HepG2 (cell line): ENCODE measurements around the gene TENT4B. TPM values are rescaled to one million over a fixed set of nuclear protein-coding genes. Genes with fewer than 3 reads are reported as not detected.

ENCODE experiments used
- ATAC-seq: fragments of 200-7000 bp; cut with Tn5 transposase; 3 replicates; pipeline ENCODE4 v1.9.1; 2020; ENCODE audit warnings: mild to moderate bottlenecking, moderate library complexity
- BruUV-seq: library from RNA; stranded (reverse); fragments of 400-500 nt; replicated peaks from 2 replicates; lab custom pipeline; 2021; lab: Mats Ljungman, UMichigan
- CTCF ChIA-PET: fragments of 300-600 bp; formaldehyde crosslinking; extraction: SDS; loops from one replicate; lab custom pipeline; 2021; ENCODE audit warnings: low total read pairs, inconsistent platforms, low intra/inter-chr PET ratio; lab: Yijun Ruan, JAX
- POLR2A ChIA-PET: fragments of 350-600 bp; sonication (Branson Sonifier 250); formaldehyde crosslinking; loops from one replicate; lab custom pipeline; 2020; ENCODE audit warnings: antibody characterized with exemption, inconsistent platforms; lab: Yijun Ruan, JAX
- DNase-seq: peaks from one replicate; pipeline ENCODE4 v3.0.0-alpha.2; 2015; ENCODE audit warnings: low spot score
- FAIRE-seq: peaks from 3 replicates; lab custom pipeline; 2011; peaks lifted over from hg19 to GRCh38; lab: Jason Lieb, UNC
- H2AFZ ChIP-seq: one replicate; pipeline ENCODE4 v1.6.1; 2011; ENCODE audit warnings: low read length, inconsistent platforms
- H3K27ac ChIP-seq: fragments of 300-600 bp; 3 replicates; pipeline ENCODE4 v1.8.0; 2011; ENCODE audit warnings: mixed run types, mild to moderate bottlenecking, mixed read lengths, low read length, inconsistent platforms; ENCODE audit not compliant: insufficient read depth; ENCODE audit errors: extremely low read length
- H3K27me3 ChIP-seq, 2 experiments: fragments of 200-600 bp in 1 of 2; 2 replicates in 1 of 2; 3 replicates in 1 of 2; pipeline versions ENCODE4 v1.6.0 to v1.8.0; 2011; ENCODE audit warnings: low read length in 2 of 2, mild to moderate bottlenecking in 2 of 2, moderate library complexity in 2 of 2, inconsistent platforms in 1 of 2; ENCODE audit not compliant: insufficient read depth in 2 of 2, control insufficient read depth in 1 of 2
- H3K36me3 ChIP-seq, 2 experiments: fragments of 200-600 bp in 1 of 2; replicated peaks in 1 of 2; 2 replicates in 1 of 2; 3 replicates in 1 of 2; pipeline versions ENCODE4 v1.5.1 to v1.8.0; 2011; ENCODE audit warnings: low read length in 2 of 2, inconsistent platforms in 1 of 2; ENCODE audit not compliant: insufficient read depth in 2 of 2, control insufficient read depth in 1 of 2
- H3K4me1 ChIP-seq: 2 replicates; pipeline ENCODE4 v1.5.1; 2012; ENCODE audit warnings: low read length, inconsistent platforms; ENCODE audit not compliant: insufficient read depth
- H3K4me2 ChIP-seq: 2 replicates; pipeline ENCODE4 v1.6.0; 2011; ENCODE audit warnings: low read depth, low read length, inconsistent platforms
- H3K4me3 ChIP-seq, 3 experiments: fragments of 200-600 bp in 1 of 3; sonication (generic), shearing (Covaris generic) in 1 of 3; replicated peaks in 1 of 3; 2 replicates each; pipeline ENCODE4 v1.5.1; 2011 to 2016; ENCODE audit warnings: low read length in 3 of 3, inconsistent platforms in 2 of 3, low read depth in 2 of 3, mild to moderate bottlenecking in 2 of 3, control low read depth in 1 of 3, mixed read lengths in 1 of 3; ENCODE audit not compliant: insufficient read depth in 1 of 3
- H3K79me2 ChIP-seq: one replicate; pipeline ENCODE4 v1.6.1; 2011; ENCODE audit warnings: low read length, inconsistent platforms; ENCODE audit not compliant: insufficient read depth
- H3K9ac ChIP-seq: 2 replicates; pipeline ENCODE4 v1.6.0; 2011; ENCODE audit warnings: mild to moderate bottlenecking, low read depth, low read length, inconsistent platforms; ENCODE audit not compliant: insufficient read depth
- H3K9me3 ChIP-seq: 2 replicates; pipeline ENCODE4 v1.5.1; 2012; ENCODE audit warnings: mild to moderate bottlenecking, low read length
- H4K20me1 ChIP-seq: 2 replicates; pipeline ENCODE4 v1.6.0; 2011; ENCODE audit warnings: inconsistent platforms, mild to moderate bottlenecking, low read length, moderate library complexity; ENCODE audit not compliant: insufficient read depth
- ATAD3A ChIP-seq: sonication (generic); formaldehyde crosslinking; IDR thresholded peaks from 2 replicates; pipeline ENCODE4 v1.4.0; 2020; ENCODE audit warnings: missing genetic modification reagents
- CC2D1A ChIP-seq: sonication (generic); formaldehyde crosslinking; IDR thresholded peaks from 2 replicates; pipeline ENCODE4 v1.8.1; 2023; ENCODE audit warnings: mild to moderate bottlenecking, missing genetic modification reagents
- CCAR2 ChIP-seq: fragments of 200-400 bp; formaldehyde crosslinking; optimal IDR thresholded peaks from 2 replicates; pipeline ENCODE3; 2018; ENCODE audit warnings: low read depth, mild to moderate bottlenecking, low read length, moderate library complexity
- FOXK1 ChIP-seq: sonication (generic); formaldehyde crosslinking; IDR thresholded peaks from 2 replicates; pipeline ENCODE4 v1.4.0; 2020; ENCODE audit warnings: low read depth, missing genetic modification reagents, borderline replicate concordance
- MAFF ChIP-seq: IDR thresholded peaks from 2 replicates; pipeline ENCODE4 v1.6.1; 2011; ENCODE audit warnings: low read depth, low read length, improper control_type of control experiment
- PHF8 ChIP-seq: sonication (generic); formaldehyde crosslinking; IDR thresholded peaks from 2 replicates; pipeline ENCODE4 v1.5.0; 2020; ENCODE audit warnings: missing genetic modification reagents
- RFXAP ChIP-seq: sonication (generic); formaldehyde crosslinking; IDR thresholded peaks from 2 replicates; pipeline ENCODE4 v1.4.0; 2020; ENCODE audit warnings: missing genetic modification reagents, borderline replicate concordance
- TBX3 ChIP-seq: fragments of 450-650 bp; IDR thresholded peaks from 2 replicates; pipeline ENCODE4 v1.6.1; 2017; ENCODE audit warnings: antibody characterized with exemption, mild to moderate bottlenecking, inconsistent platforms, borderline replicate concordance
- ZBTB20 ChIP-seq: sonication (generic); formaldehyde crosslinking; IDR thresholded peaks from 2 replicates; pipeline ENCODE4 v1.8.1; 2023; ENCODE audit warnings: missing genetic modification reagents, low read depth, mild to moderate bottlenecking, borderline replicate concordance
- ZFX ChIP-seq: sonication (generic); formaldehyde crosslinking; IDR thresholded peaks from 2 replicates; pipeline ENCODE4 v1.4.0; 2020; ENCODE audit warnings: mild to moderate bottlenecking, low read depth, missing genetic modification reagents, moderate library complexity
- ZMAT3 ChIP-seq: sonication (generic); formaldehyde crosslinking; conservative IDR thresholded peaks from 2 replicates; pipeline ENCODE4 v1.7.0; 2021; ENCODE audit warnings: missing genetic modification reagents
- ZNF33A ChIP-seq: sonication (generic); formaldehyde crosslinking; IDR thresholded peaks from 2 replicates; pipeline ENCODE4 v1.5.1; 2020; ENCODE audit warnings: missing genetic modification reagents, mild to moderate bottlenecking, moderate library complexity, borderline replicate concordance
- ZNF432 ChIP-seq: sonication (generic); formaldehyde crosslinking; IDR thresholded peaks from 2 replicates; pipeline ENCODE4 v1.5.0; 2020; ENCODE audit warnings: missing genetic modification reagents, mild to moderate bottlenecking, borderline replicate concordance
- ZNF749 ChIP-seq: sonication (generic); formaldehyde crosslinking; IDR thresholded peaks from 2 replicates; pipeline ENCODE4 v1.8.0; 2022; ENCODE audit warnings: mild to moderate bottlenecking, missing genetic modification reagents, moderate library complexity, borderline replicate concordance
- ZNF782 ChIP-seq: sonication (generic); formaldehyde crosslinking; IDR thresholded peaks from 2 replicates; pipeline ENCODE4 v1.4.0; 2020; ENCODE audit warnings: missing genetic modification reagents, mild to moderate bottlenecking, borderline replicate concordance
- WGBS: methylation state at CpG from one replicate; pipeline ENCODE4 v1.1.6; 2017; ENCODE audit warnings: low lambda C conversion rate; 5-methylcytosine and 5-hydroxymethylcytosine counted together
- in situ Hi-C: cut with HindIII; loops from 2 replicates; pipeline ENCODE4 v1.10.0; 2017; ENCODE audit warnings: low pct_unique_long_range_greater_than_20kb; ENCODE audit not compliant: extremely low pct_ligation_motif_present
- intact Hi-C: fragments of 100-400 bp; cut with micrococcal nuclease; formaldehyde crosslinking; loops from one replicate; pipeline ENCODE4 v1.10.0; 2022; ENCODE audit not compliant: unreplicated experiment
- polyA plus RNA-seq, 8 experiments: library from polyadenylated mRNA; depleted of rRNA in 3 of 8; stranded (reverse) in 7 of 8; unstranded in 1 of 8; fragments of >200 nt; fragmentation: Illumina TruSeq in 4 of 8; extraction: Trizol in 4 of 8; gene quantifications; 2 replicates each; pipeline versions ENCODE4 v1.2.1 to v1.2.3, GENCODE V29; 2011 to 2016; ENCODE audit warnings: low read depth in 4 of 8, missing spikeins in 1 of 8, mixed read lengths in 1 of 8; ENCODE audit not compliant: insufficient read depth in 1 of 8
- total RNA-seq, 5 experiments: library from RNA; depleted of rRNA; stranded (reverse); fragments of >200 nt; fragmentation: Illumina TruSeq; extraction: Trizol; gene quantifications; 2 replicates each; pipeline ENCODE4 v1.2.3, GENCODE V29; 2016; ENCODE audit warnings: low read depth in 1 of 5
- TF ChIP-seq, protein P1 (sequence below): fragments of 450-650 bp; IDR thresholded peaks from 2 replicates; pipeline ENCODE4 v1.6.1; 2017; ENCODE audit warnings: mild to moderate bottlenecking

TENT4B gene
- total and polyA plus RNA-seq, 2 of the 13 experiments (the other 11 are each of a cell fraction or from before 2014, with no cell fraction given): 15.0 to 32.8 TPM

DNA sequence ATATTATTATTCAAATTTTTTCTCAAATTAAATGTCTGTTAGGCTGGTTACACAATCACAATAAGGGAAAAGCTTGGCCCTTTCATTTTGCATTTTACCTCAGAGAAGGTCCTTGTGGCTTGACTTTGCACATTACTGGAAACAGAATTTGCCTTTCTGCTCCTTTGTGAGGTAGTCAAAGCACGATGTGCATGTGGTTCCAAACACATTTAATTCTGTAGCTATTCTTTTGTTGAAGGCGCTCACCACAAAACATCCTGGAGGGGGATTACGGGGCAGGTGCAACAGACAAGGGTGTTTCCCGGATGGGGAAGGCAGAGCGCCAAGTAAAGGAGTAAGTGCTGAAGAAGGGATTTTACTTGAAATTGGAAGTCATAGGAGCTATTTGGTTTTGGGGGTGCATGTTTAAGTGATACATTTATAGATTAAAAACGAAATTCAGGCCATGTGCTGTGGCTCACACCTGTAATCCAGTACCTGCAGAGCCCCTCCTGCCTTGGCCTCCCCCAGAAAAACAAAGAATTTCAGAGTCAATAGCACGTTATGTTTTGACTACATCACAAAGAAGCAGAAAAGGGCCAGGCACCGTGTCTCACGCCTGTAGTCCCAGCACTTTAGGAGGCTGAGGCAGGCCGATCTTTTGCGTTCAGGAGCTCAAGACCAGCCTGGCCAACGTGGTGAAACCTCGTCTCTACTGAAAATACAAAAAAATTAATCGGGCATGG, 31.2 kb upstream of the TENT4B start:
- Histone ChIP-seq H3K27me3 (no peaks in the 10 kb centered on the region), H3K9ac (no peak overlapping the region), H4K20me1 (no peaks in the 10 kb centered on the region), H3K4me3 (no peak overlapping the region), H3K79me2 (no peaks in the 10 kb centered on the region), H3K4me2 (no peak overlapping the region), H3K27ac (no peak overlapping the region), H2AFZ (no peak overlapping the region), H3K4me1 (peaks cover 17% of the 10 kb centered on the region), H3K9me3 (no peaks in the 10 kb centered on the region), H3K36me3 (no peaks in the 10 kb centered on the region)
- WGBS: 54% methylated on average over 14 of the region's 14 CpGs
- no TSS peak for BruUV-seq
- ChIA-PET CTCF (no interaction called here), POLR2A (interaction anchor here (0.9 kb wide), 1 partner anchor 10 kb away, joined by 4 read pairs; no protein-coding TSS in a partner anchor)
- TF ChIP-seq FOXK1 (CRISPR knock-in tag): no peak
- TF ChIP-seq PHF8 (CRISPR knock-in tag): no peak
- in situ Hi-C loops: no loop called here
- FAIRE-seq (no peak), ATAC-seq (no peak), DNase-seq (no peak)
- intact Hi-C loops: no loop called here

DNA sequence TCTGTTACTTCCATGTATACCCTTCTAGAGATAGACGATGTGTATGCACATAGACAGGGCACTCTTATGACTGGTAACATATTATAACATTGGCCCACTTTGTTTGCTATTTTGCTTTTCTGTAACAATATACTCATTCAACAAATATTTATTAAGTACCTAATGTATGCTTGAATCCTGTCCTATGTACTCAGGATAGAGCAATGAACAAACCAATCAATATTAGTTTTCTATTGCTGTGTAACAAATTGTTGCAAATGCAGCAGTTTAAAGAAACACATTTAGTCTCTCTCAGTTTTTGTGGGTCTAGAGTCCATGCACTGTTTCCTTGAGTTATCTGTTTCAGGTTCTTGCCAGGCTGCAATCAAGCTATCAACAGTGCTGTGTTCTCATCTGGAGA, 29.7 kb upstream of the TENT4B start:
- H3K4me1 ChIP-seq: peaks cover 17% of the 10 kb centered on the region
- H3K4me3 ChIP-seq: no peak overlapping the region
- no peak overlapping the region for H2AFZ ChIP-seq
- H3K36me3 ChIP-seq: no peaks in the 10 kb centered on the region
- ChIA-PET CTCF (no interaction called here), POLR2A (no interaction called here)
- no peak for DNase-seq
- ATAC-seq: peak; percentile 74
- in situ Hi-C loops: no loop called here
- H3K9ac ChIP-seq: no peak overlapping the region
- BruUV-seq: no TSS peak
- no peak overlapping the region for H3K27ac ChIP-seq
- no peak for FAIRE-seq
- H3K27me3 ChIP-seq: no peaks in the 10 kb centered on the region
- no peaks in the 10 kb centered on the region for H4K20me1 ChIP-seq
- 3% methylated on average over 1 of the region's 1 CpG for WGBS
- H3K9me3 ChIP-seq: no peaks in the 10 kb centered on the region
- H3K4me2 ChIP-seq: no peak overlapping the region
- H3K79me2 ChIP-seq: no peaks in the 10 kb centered on the region
- intact Hi-C loops: no loop called here
- TF ChIP-seq ZFX (CRISPR knock-in tag) (no peak), CCAR2 (no peak), RFXAP (CRISPR knock-in tag) (no peak), CC2D1A (no peak), ZNF432 (no peak), ATAD3A (CRISPR knock-in tag) (no peak), ZNF749 (CRISPR knock-in tag) (no peak), ZMAT3 (CRISPR knock-in tag) (no peak), TBX3 (peak; percentile 78; the same call in 1 of the 2 replicates), ZNF782 (CRISPR knock-in tag) (no peak), FOXK1 (CRISPR knock-in tag) (no peak), ZNF33A (CRISPR knock-in tag) (no peak), MAFF (peak; percentile 35; the same call in 1 of the 2 replicates), ZBTB20 (CRISPR knock-in tag) (no peak)
- TF ChIP-seq, protein P1, sequence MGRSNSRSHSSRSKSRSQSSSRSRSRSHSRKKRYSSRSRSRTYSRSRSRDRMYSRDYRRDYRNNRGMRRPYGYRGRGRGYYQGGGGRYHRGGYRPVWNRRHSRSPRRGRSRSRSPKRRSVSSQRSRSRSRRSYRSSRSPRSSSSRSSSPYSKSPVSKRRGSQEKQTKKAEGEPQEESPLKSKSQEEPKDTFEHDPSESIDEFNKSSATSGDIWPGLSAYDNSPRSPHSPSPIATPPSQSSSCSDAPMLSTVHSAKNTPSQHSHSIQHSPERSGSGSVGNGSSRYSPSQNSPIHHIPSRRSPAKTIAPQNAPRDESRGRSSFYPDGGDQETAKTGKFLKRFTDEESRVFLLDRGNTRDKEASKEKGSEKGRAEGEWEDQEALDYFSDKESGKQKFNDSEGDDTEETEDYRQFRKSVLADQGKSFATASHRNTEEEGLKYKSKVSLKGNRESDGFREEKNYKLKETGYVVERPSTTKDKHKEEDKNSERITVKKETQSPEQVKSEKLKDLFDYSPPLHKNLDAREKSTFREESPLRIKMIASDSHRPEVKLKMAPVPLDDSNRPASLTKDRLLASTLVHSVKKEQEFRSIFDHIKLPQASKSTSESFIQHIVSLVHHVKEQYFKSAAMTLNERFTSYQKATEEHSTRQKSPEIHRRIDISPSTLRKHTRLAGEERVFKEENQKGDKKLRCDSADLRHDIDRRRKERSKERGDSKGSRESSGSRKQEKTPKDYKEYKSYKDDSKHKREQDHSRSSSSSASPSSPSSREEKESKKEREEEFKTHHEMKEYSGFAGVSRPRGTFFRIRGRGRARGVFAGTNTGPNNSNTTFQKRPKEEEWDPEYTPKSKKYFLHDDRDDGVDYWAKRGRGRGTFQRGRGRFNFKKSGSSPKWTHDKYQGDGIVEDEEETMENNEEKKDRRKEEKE: no peak
